GM21825 (cell line): ENCODE measurements around the gene NMNAT1.
"Not testable (repeated sequence)": the region's sequence is repeated elsewhere in the genome, so short reads cannot be mapped to it uniquely, and the experiment has no call there.

ENCODE experiments used
- ATAC-seq: cut with Tn5 transposase; IDR thresholded peaks from one replicate; pipeline ENCODE4 v1.9.1; 2021; ENCODE audit warnings: mild to moderate bottlenecking, moderate library complexity; ENCODE audit not compliant: unreplicated experiment

NMNAT1 gene

DNA sequence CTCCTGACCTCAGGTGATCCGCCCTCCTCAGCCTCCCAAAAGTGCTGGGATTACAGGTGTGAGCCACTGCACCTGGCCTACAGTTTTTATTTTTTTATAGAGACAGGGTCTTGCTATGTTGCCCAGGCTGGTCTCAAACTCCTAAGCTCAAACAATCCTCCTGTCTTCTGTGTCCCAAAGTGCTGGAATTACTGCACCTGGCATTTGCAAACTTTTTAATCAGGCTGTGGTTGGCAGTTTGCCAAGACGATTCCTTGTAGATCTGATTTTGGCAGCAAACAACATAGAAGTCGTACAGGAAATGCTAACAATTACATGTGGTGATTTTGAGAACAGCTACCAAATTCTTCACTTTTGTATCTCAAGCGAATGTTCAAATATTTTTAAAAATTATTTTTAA is 63.9 kb downstream of the NMNAT1 start:
- no peak for ATAC-seq

DNA sequence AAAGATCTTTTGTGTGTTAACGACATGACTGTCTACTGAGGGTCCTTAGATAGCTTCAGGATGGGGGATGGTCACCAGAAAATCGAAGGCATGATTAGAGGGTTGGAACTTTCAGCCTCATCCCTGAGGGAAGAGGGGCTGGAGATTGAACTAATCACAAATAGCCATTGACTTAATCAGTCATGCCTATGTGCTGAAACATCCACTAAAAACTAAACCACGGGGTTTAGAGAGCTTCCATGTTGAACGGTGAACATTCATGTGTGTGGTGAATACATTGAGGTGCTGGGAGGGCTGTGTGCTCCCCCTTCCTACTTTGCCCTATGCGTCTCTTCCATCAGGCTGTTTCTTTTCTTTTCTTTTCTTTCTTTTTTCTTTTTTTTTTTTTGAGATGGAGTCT is 70.7 kb downstream of the NMNAT1 start:
- ATAC-seq: no peak

DNA sequence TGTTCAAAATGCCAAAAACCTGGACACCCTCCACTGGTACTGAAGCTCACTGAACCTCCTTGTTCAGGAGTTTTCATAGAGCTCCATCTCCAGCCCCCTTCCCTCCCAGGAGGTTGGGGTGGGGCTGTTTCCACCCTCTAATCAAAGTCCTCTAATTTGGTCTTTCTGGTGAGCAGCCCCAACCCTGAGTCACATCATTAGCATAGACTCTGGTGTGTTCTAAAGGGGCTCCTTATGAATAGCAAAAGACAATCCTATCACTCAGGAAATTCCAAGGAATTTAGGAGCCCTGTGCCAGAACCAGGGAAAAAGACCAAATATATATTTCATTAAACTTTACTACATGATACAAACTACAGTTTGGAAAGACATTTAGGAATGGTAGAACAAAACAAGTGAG is 76.3 kb downstream of the NMNAT1 start:
- no peak for ATAC-seq

- ATAC-seq: no peak
Measured at GRCh38 chr1:10020086-10020485, 76.8 kb downstream of the NMNAT1 start.

DNA sequence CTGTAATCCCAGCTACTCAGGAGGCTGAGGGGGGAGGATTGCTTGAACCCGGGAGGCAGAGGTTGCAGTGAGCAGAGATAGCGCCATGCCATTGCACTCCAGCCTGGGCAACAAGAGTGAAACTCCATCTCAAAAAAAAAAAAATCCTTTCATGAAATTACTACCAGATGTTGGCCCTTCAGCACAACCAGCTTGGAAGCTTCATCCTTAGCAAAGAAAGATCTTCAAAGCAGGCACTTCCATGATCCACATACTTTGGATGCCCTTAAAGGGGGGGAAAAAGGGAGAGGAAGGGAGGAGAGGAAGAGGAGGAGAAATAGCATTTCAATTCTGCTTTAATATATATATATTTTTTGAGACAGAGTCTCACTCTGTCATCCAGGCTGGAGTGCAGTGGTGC is 77.4 kb downstream of the NMNAT1 start:
- not testable (repeated sequence) for ATAC-seq

GRCh38 chr1:10021992-10022391 is 78.7 kb downstream of the NMNAT1 start:
- ATAC-seq: not testable (repeated sequence)

- no peak for ATAC-seq
Measured at GRCh38 chr1:10022656-10023055, 79.4 kb downstream of the NMNAT1 start.

GRCh38 chr1:10025354-10025753 is 82.1 kb downstream of the NMNAT1 start:
- ATAC-seq: no peak

- no peak for ATAC-seq
Measured at GRCh38 chr1:10027027-10027426, 83.8 kb downstream of the NMNAT1 start.

DNA sequence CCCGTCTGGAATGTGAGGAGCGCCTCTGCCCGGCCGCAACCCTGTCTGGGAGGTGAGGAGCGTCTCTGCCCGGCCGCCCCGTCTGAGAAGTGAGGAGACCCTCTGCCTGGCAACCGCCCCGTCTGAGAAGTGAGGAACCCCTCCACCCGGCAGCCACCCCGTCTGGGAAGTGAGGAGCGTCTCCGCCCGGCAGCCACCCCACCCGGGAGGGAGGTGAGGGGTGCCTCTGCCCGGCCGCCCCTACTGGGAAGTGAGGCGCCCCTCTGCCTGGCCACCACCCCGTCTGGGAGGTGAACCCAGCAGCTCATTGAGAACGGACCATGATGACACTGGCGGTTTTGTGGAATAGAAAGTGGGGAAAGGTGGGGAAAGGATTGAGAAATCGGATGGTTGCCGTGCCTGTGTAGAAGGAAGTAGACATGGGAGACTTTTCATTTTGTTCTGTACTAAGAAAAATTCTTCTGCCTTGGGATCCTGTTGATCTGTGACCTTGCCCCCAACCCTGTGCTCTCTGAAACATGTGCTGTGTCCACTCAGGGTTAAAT is 85.8 kb downstream of the NMNAT1 start:
- ATAC-seq: not testable (repeated sequence)

GRCh38 chr1:10031461-10031860 is 88.2 kb downstream of the NMNAT1 start:
- ATAC-seq: no peak

DNA sequence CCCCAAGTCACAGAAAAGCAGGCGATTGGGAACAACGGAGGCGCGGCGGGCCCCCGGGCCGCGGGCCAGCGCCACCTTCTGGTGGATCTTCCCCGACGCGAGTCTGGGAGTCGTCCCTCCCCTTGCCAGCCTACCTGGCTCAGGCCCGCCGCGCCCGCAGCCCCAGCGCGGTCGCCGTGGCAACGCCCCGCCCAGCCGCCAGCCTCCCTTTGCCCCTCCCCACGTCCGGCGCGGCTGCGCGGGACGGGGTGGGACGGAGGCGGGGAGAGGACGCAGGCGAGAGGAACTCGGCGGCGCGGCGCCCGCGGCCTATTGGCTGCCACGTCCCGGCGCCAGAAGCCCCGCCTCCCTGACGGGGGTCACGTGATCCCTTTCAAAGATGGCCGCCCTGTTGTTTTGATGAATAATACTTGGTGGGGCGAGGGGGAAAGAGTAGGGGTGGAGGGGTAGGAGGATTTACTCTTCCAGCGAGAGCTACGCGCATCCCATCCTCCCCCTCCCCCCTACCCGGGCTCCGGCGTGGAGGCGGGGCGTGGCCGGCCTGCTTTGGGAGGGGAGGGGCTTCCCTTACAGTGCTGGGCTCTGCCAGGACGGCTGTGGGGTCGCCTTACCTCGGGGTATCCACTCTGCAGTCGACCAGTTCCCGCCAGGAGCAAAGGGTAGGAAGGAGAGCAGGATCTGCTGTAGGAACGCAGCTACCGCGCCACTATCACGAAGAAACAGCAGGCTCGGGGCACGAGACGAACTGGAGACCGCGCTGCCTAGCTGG is 89.5 kb downstream of the NMNAT1 start, which contains the start of gene UBE4B:
Gene UBE4B, plus strand, starts transcription at position 369 of the 769 bp plus-strand sequence. CDS start 713 bp downstream, outside the sequence.
- peak; percentile 97 for ATAC-seq

DNA sequence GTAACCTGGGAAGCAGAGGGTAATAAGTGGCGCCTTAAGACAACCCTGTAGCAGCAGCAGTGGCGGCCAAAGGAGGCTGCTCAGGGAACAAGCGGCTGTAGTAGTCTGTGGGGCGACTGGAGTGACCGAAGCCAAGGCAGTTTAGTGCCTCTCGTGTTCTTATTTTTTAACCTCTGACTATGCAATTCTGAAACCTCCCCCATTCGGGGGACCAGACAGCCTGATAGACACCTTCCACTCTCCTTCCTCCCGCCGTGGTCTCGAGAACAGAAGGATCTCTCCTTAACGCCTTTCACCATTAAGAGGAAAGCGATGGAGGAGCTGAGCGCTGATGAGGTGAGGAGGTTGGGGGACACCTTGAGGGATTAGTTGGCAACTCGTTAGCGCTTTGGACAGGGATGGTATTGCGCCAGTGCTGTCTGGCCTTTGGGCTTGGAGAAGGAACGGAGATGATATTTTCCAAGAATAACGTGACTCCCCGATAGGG is 90.1 kb downstream of the NMNAT1 start:
- ATAC-seq: peak; percentile 10
